HCT116 (cell line): ENCODE data around the gene ZFP57.

Experiments used
- CEBPB ChIP-seq: IDR thresholded peaks from 2 replicates; pipeline ENCODE4 v1.6.1; 2012; ENCODE audit warnings: low read depth
- EGR1 ChIP-seq: IDR thresholded peaks from 2 replicates; pipeline ENCODE4 v1.6.1; 2012; ENCODE audit warnings: low read depth
- FOSL1 ChIP-seq: IDR thresholded peaks from 2 replicates; pipeline ENCODE4 v1.6.1; 2012; ENCODE audit warnings: low read depth
- JUND ChIP-seq: IDR thresholded peaks from 2 replicates; pipeline ENCODE4 v1.6.1; 2012
- POLR2A ChIP-seq: IDR thresholded peaks from 2 replicates; pipeline ENCODE4 v1.7.0; 2011; ENCODE audit warnings: borderline replicate concordance; ENCODE audit not compliant: insufficient read depth, insufficient read length; ENCODE audit errors: extremely low read depth
- POLR2AphosphoS5 ChIP-seq: IDR thresholded peaks from 2 replicates; pipeline ENCODE4 v1.6.1; 2011; ENCODE audit warnings: mild to moderate bottlenecking, low read depth, low read length, moderate library complexity
- YY1 ChIP-seq: IDR thresholded peaks from 2 replicates; pipeline ENCODE4 v1.6.1; 2011; ENCODE audit warnings: low read length, low read depth, moderate library complexity, mild to moderate bottlenecking; ENCODE audit not compliant: insufficient replicate concordance; ENCODE audit errors: extremely low read depth
- ZNF274 ChIP-seq: fragments of 200-500 bp; sonication (Bioruptor generic); IDR thresholded peaks from 2 replicates; pipeline ENCODE4 v1.6.1; 2014; ENCODE audit warnings: mild to moderate bottlenecking, low read depth, low read length, inconsistent platforms
- TF ChIP-seq, protein P1 (sequence below): IDR thresholded peaks from 2 replicates; pipeline ENCODE4 v1.6.1; 2012
- TF ChIP-seq, protein P2 (sequence below), 3 experiments: fragments of 200-600 bp in 1 of 3; sonication (generic) in 1 of 3; IDR thresholded peaks in 2 of 3; conservative IDR thresholded peaks in 1 of 3; 2 replicates each; pipeline ENCODE4 v1.5.1; 2012 to 2017; ENCODE audit warnings: low read depth in 2 of 3, low read length in 2 of 3, antibody characterized with exemption in 1 of 3, borderline replicate concordance in 1 of 3, control low read depth in 1 of 3, mild to moderate bottlenecking in 1 of 3, mixed read lengths in 1 of 3, mixed run types in 1 of 3, moderate library complexity in 1 of 3; ENCODE audit not compliant: insufficient read depth in 1 of 3
- TF ChIP-seq, protein P3 (sequence below): IDR thresholded peaks from 2 replicates; pipeline ENCODE4 v1.6.1; 2011; ENCODE audit warnings: mild to moderate bottlenecking, low read length, moderate library complexity; ENCODE audit not compliant: insufficient replicate concordance; ENCODE audit errors: extremely low read depth

DNA sequence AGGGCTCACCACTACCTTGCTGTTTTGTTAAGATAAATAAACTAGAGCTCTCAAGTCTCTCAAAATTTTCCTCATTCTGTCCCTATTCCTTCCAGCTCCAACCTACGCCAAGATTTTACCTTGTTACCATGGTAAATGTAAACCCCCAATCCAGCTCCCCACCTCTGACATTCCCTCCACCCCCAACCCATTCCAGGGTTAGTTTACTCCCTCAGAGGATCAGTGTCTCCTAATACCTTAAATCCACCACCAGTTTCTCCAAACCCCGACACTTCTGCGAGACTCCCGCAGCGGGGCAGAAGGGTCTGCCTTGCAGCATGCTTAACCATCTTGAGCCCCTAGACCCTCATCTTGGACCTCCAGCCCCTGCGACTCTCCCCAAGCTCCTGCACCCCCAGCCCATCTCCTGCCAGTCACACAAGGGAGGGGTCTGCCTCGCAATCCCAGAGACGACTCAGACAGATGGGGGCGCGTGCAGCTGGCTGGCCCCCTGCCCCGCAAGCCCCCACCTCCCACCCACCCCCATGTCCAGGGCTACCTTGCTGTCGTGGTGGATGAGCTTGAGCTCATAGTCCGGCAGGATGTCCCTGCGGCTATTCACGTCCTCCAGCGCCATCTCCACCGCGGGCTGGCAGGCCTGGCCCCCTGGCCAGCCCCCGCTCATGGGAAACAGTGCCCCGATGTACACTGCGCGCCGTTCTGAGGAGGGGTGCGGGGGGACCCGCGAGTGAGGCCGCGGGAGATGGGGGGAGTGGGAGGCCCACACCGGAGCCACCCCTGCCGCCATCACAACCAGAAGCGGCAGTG is 53.8 kb downstream of the ZFP57 start:
- no peak for TF ChIP-seq POLR2AphosphoS5
- TF ChIP-seq, protein P1, sequence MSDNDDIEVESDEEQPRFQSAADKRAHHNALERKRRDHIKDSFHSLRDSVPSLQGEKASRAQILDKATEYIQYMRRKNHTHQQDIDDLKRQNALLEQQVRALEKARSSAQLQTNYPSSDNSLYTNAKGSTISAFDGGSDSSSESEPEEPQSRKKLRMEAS = no peak
- no peak for TF ChIP-seq POLR2A
- no peak for TF ChIP-seq JUND
- no peak for TF ChIP-seq FOSL1
- TF ChIP-seq, protein P2, sequence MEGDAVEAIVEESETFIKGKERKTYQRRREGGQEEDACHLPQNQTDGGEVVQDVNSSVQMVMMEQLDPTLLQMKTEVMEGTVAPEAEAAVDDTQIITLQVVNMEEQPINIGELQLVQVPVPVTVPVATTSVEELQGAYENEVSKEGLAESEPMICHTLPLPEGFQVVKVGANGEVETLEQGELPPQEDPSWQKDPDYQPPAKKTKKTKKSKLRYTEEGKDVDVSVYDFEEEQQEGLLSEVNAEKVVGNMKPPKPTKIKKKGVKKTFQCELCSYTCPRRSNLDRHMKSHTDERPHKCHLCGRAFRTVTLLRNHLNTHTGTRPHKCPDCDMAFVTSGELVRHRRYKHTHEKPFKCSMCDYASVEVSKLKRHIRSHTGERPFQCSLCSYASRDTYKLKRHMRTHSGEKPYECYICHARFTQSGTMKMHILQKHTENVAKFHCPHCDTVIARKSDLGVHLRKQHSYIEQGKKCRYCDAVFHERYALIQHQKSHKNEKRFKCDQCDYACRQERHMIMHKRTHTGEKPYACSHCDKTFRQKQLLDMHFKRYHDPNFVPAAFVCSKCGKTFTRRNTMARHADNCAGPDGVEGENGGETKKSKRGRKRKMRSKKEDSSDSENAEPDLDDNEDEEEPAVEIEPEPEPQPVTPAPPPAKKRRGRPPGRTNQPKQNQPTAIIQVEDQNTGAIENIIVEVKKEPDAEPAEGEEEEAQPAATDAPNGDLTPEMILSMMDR (IDR thresholded peaks at IDR 0.05 in 2 of 3, conservative IDR thresholded peaks at IDR 0.05 in 1 of 3; ENCODE audit: borderline replicate concordance in 1 of 3, insufficient read depth in 1 of 3, low read depth in 2 of 3, low read length in 2 of 3) = no peak
- TF ChIP-seq CEBPB = no peak
- TF ChIP-seq ZNF274 = no peak
- no peak for TF ChIP-seq YY1
- TF ChIP-seq EGR1 = no peak
- TF ChIP-seq, protein P3, sequence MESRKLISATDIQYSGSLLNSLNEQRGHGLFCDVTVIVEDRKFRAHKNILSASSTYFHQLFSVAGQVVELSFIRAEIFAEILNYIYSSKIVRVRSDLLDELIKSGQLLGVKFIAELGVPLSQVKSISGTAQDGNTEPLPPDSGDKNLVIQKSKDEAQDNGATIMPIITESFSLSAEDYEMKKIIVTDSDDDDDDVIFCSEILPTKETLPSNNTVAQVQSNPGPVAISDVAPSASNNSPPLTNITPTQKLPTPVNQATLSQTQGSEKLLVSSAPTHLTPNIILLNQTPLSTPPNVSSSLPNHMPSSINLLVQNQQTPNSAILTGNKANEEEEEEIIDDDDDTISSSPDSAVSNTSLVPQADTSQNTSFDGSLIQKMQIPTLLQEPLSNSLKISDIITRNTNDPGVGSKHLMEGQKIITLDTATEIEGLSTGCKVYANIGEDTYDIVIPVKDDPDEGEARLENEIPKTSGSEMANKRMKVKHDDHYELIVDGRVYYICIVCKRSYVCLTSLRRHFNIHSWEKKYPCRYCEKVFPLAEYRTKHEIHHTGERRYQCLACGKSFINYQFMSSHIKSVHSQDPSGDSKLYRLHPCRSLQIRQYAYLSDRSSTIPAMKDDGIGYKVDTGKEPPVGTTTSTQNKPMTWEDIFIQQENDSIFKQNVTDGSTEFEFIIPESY = no peak
